ENCODE measurements around the gene CHTF18. TPM values are rescaled to one million over a fixed set of nuclear protein-coding genes. Genes with fewer than 3 reads are reported as not detected.

Gene CHTF18
- total RNA-seq, 4 donors from 2014 or later, result 2.0 to 8.8 (median 3.4) TPM

- Histone ChIP-seq H3K27me3 (peaks cover 0 to 77% (median 28%) of the 10 kb centered on the region in 4 donors), H3K4me1 (peaks cover 5 to 32% (median 19%) of the 10 kb centered on the region in 4 donors), H3K36me3 (no peaks in the 10 kb centered on the region), H3K27ac (replicated peaks in 1 of 4) (no peak overlapping the region), H3K9me3 (no peaks in the 10 kb centered on the region), H3K4me3 (no peak overlapping the region)
- DNase-seq (ENCODE audit: extremely low spot score), result no peak
- intact Hi-C loops (cut with DNase I), result no loop called here
- WGBS, result 72% methylated on average over 19 of the region's 33 CpGs
- TF ChIP-seq CTCF (IDR thresholded peaks at IDR 0.05) (no peak), EP300 (IDR thresholded peaks at IDR 0.05) (no peak), POLR2AphosphoS5 (IDR thresholded peaks at IDR 0.05) (no peak), POLR2A (IDR thresholded peaks at IDR 0.05; ENCODE audit: low read depth) (no peak)
Observed at GRCh38 chr16:802914-803753, 14.7 kb downstream of the CHTF18 start.

GRCh38 chr16:803754-804080 is 15.3 kb downstream of the CHTF18 start:
- no peak for DNase-seq (ENCODE audit: extremely low spot score)
- intact Hi-C loops (cut with DNase I), result no loop called here
- H3K4me1 ChIP-seq, result peaks cover 10 to 38% (median 24%) of the 10 kb centered on the region in 4 donors
- H3K27me3 ChIP-seq, result peaks cover 0 to 71% (median 28%) of the 10 kb centered on the region in 4 donors
- H3K36me3 ChIP-seq, result no peaks in the 10 kb centered on the region
- 46% methylated on average over 8 of the region's 8 CpGs for WGBS
- no peak for TF ChIP-seq POLR2A (IDR thresholded peaks at IDR 0.05; ENCODE audit: low read depth)
- no peak for TF ChIP-seq CTCF (IDR thresholded peaks at IDR 0.05)
- TF ChIP-seq EP300 (IDR thresholded peaks at IDR 0.05), result no peak
- no peak for TF ChIP-seq POLR2AphosphoS5 (IDR thresholded peaks at IDR 0.05)
- H3K4me3 ChIP-seq, result no peak overlapping the region
- no peaks in the 10 kb centered on the region for H3K9me3 ChIP-seq
- H3K27ac ChIP-seq (replicated peaks in 1 of 4), result no peak overlapping the region

GRCh38 chr16:804193-805048 is 16.0 kb downstream of the CHTF18 start:
- 55% methylated on average over 27 of the region's 33 CpGs for WGBS
- intact Hi-C loops (cut with DNase I), result no loop called here
- TF ChIP-seq POLR2A (IDR thresholded peaks at IDR 0.05; ENCODE audit: low read depth) (no peak), CTCF (IDR thresholded peaks at IDR 0.05) (no peak), EP300 (IDR thresholded peaks at IDR 0.05) (no peak), POLR2AphosphoS5 (IDR thresholded peaks at IDR 0.05) (no peak)
- no peaks in the 10 kb centered on the region for H3K36me3 ChIP-seq
- H3K27me3 ChIP-seq, result peaks cover 0 to 69% (median 26%) of the 10 kb centered on the region in 4 donors
- H3K9me3 ChIP-seq, result no peaks in the 10 kb centered on the region
- H3K4me3 ChIP-seq, result no peak overlapping the region
- no peak overlapping the region for H3K27ac ChIP-seq (replicated peaks in 1 of 4)
- DNase-seq (ENCODE audit: extremely low spot score), result no peak
- H3K4me1 ChIP-seq, result peaks cover 10 to 45% (median 26%) of the 10 kb centered on the region in 4 donors

GRCh38 chr16:805474-805873 is 17.1 kb downstream of the CHTF18 start:
- Histone ChIP-seq H3K27me3 (peaks cover 0 to 65% (median 19%) of the 10 kb centered on the region in 4 donors), H3K4me3 (no peak overlapping the region)
- no peak for DNase-seq (ENCODE audit: extremely low spot score)

More at GRCh38 chr16:805474-805873, 17.1 kb downstream of the CHTF18 start:
- Histone ChIP-seq H3K36me3 (no peaks in the 10 kb centered on the region), H3K9me3 (no peaks in the 10 kb centered on the region), H3K27ac (replicated peaks in 1 of 4) (no peak overlapping the region), H3K4me1 (peaks cover 10 to 39% (median 23%) of the 10 kb centered on the region in 4 donors)
- TF ChIP-seq POLR2A (IDR thresholded peaks at IDR 0.05; ENCODE audit: low read depth) (no peak), CTCF (IDR thresholded peaks at IDR 0.05) (no peak), POLR2AphosphoS5 (IDR thresholded peaks at IDR 0.05) (no peak), EP300 (IDR thresholded peaks at IDR 0.05) (no peak)
- 88% methylated on average over 11 of the region's 17 CpGs for WGBS
- intact Hi-C loops (cut with DNase I), result no loop called here
